T-helper 17 cell (primary cell): ENCODE measurements around the gene KCNMA1. TPM values are rescaled to one million over a fixed set of nuclear protein-coding genes. Genes with fewer than 3 reads are reported as not detected.

Source experiments
- ATAC-seq: fragments of 150-1000 bp; cut with Tn5 transposase; 2 replicates; pipeline ENCODE4 v1.10.0; 2021; ENCODE audit warnings: mild to moderate bottlenecking, moderate library complexity
- DNase-seq, 3 donors: peaks; one replicate each; pipeline versions ENCODE4 v3.0.0 to v3.0.0-alpha.2; 2020 to 2021
- H3K9me3 ChIP-seq: one replicate; pipeline ENCODE4 v1.7.0; 2013; ENCODE audit warnings: low read length, mild to moderate bottlenecking; ENCODE audit not compliant: control insufficient read depth, poor library complexity, severe bottlenecking
- H3K27ac Mint-ChIP-seq: one replicate; pipeline ENCODE4 v1.8.0; 2022; ENCODE audit warnings: mild to moderate bottlenecking, moderate library complexity, mixed read lengths
- H3K27me3 Mint-ChIP-seq: one replicate; pipeline ENCODE4 v1.8.0; 2022; ENCODE audit warnings: mixed read lengths
- H3K36me3 Mint-ChIP-seq: one replicate; pipeline ENCODE4 v1.8.0; 2022; ENCODE audit warnings: low read depth, mixed read lengths
- H3K4me1 Mint-ChIP-seq: one replicate; pipeline ENCODE4 v1.8.0; 2022; ENCODE audit warnings: mild to moderate bottlenecking, mixed read lengths
- H3K4me3 Mint-ChIP-seq: one replicate; pipeline ENCODE4 v1.8.0; 2022; ENCODE audit warnings: mild to moderate bottlenecking, moderate library complexity, mixed read lengths
- total RNA-seq, 4 donors: library from RNA in 2 of 4; stranded (reverse) in 2 of 4; gene quantifications; one replicate each; pipeline ENCODE4 v1.2.3 and lab custom pipeline; 2022 to 2026

The KCNMA1 gene
- total RNA-seq, 2 donors from 2014 or later, result 0.27 TPM; not detected in 1

GRCh38 chr10:77482072-77482471 is 155.5 kb downstream of the KCNMA1 start:
- no peaks in the 10 kb centered on the region for H3K4me1 Mint-ChIP-seq
- H3K27ac Mint-ChIP-seq, result no peak overlapping the region
- no peaks in the 10 kb centered on the region for H3K36me3 Mint-ChIP-seq
- H3K27me3 Mint-ChIP-seq, result peaks cover 7% of the 10 kb centered on the region
- no peak for DNase-seq
- H3K9me3 ChIP-seq, result no peaks in the 10 kb centered on the region
- no peak overlapping the region for H3K4me3 Mint-ChIP-seq
- no peak for ATAC-seq

- DNase-seq, result no peak
- H3K9me3 ChIP-seq, result no peaks in the 10 kb centered on the region
- no peak for ATAC-seq
- H3K4me1 Mint-ChIP-seq, result no peaks in the 10 kb centered on the region
- H3K36me3 Mint-ChIP-seq, result no peaks in the 10 kb centered on the region
- no peak overlapping the region for H3K27ac Mint-ChIP-seq
- peaks cover 7% of the 10 kb centered on the region for H3K27me3 Mint-ChIP-seq
- no peak overlapping the region for H3K4me3 Mint-ChIP-seq
Measured at GRCh38 chr10:77479586-77479985, 158.0 kb downstream of the KCNMA1 start.

GRCh38 chr10:77478962-77479359 is 158.6 kb downstream of the KCNMA1 start:
- Mint-ChIP-seq H3K27ac (no peak overlapping the region), H3K4me1 (no peaks in the 10 kb centered on the region), H3K36me3 (no peaks in the 10 kb centered on the region), H3K4me3 (no peak overlapping the region), H3K27me3 (peaks cover 7% of the 10 kb centered on the region)
- no peak for DNase-seq
- ATAC-seq, result no peak
- H3K9me3 ChIP-seq, result no peaks in the 10 kb centered on the region

GRCh38 chr10:77478247-77478961 is 159.2 kb downstream of the KCNMA1 start:
- no peaks in the 10 kb centered on the region for H3K4me1 Mint-ChIP-seq
- H3K4me3 Mint-ChIP-seq, result no peak overlapping the region
- no peak overlapping the region for H3K27ac Mint-ChIP-seq
- H3K9me3 ChIP-seq, result no peaks in the 10 kb centered on the region
- H3K36me3 Mint-ChIP-seq, result no peaks in the 10 kb centered on the region
- ATAC-seq (no peak), DNase-seq (no peak)
- peaks cover 7% of the 10 kb centered on the region for H3K27me3 Mint-ChIP-seq

- Mint-ChIP-seq H3K27me3 (peaks cover 7% of the 10 kb centered on the region), H3K27ac (no peak overlapping the region), H3K4me3 (no peak overlapping the region), H3K4me1 (no peaks in the 10 kb centered on the region), H3K36me3 (no peaks in the 10 kb centered on the region)
- no peaks in the 10 kb centered on the region for H3K9me3 ChIP-seq
- ATAC-seq (no peak), DNase-seq (no peak)
Measured at GRCh38 chr10:77475522-77475921, 162.1 kb downstream of the KCNMA1 start.

GRCh38 chr10:77474939-77475338 is 162.7 kb downstream of the KCNMA1 start:
- H3K9me3 ChIP-seq, result no peaks in the 10 kb centered on the region
- H3K4me1 Mint-ChIP-seq, result no peaks in the 10 kb centered on the region
- DNase-seq, result no peak
- peaks cover 3% of the 10 kb centered on the region for H3K27me3 Mint-ChIP-seq
- no peak overlapping the region for H3K4me3 Mint-ChIP-seq
- no peaks in the 10 kb centered on the region for H3K36me3 Mint-ChIP-seq
- no peak for ATAC-seq
- H3K27ac Mint-ChIP-seq, result no peak overlapping the region

- Mint-ChIP-seq H3K27ac (no peak overlapping the region), H3K36me3 (no peaks in the 10 kb centered on the region), H3K4me3 (no peak overlapping the region), H3K27me3 (no peaks in the 10 kb centered on the region), H3K4me1 (no peaks in the 10 kb centered on the region)
- no peaks in the 10 kb centered on the region for H3K9me3 ChIP-seq
- no peak for ATAC-seq
- no peak for DNase-seq
Measured at GRCh38 chr10:77474386-77474785, 163.2 kb downstream of the KCNMA1 start.

- DNase-seq, result no peak
- no peak overlapping the region for H3K27ac Mint-ChIP-seq
- no peaks in the 10 kb centered on the region for H3K4me1 Mint-ChIP-seq
- H3K36me3 Mint-ChIP-seq, result no peaks in the 10 kb centered on the region
- H3K4me3 Mint-ChIP-seq, result no peak overlapping the region
- no peaks in the 10 kb centered on the region for H3K27me3 Mint-ChIP-seq
- H3K9me3 ChIP-seq, result no peaks in the 10 kb centered on the region
- ATAC-seq, result no peak
Measured at GRCh38 chr10:77472146-77472545, 165.5 kb downstream of the KCNMA1 start.

GRCh38 chr10:77471069-77471536 is 166.5 kb downstream of the KCNMA1 start:
- no peaks in the 10 kb centered on the region for H3K27me3 Mint-ChIP-seq
- no peak overlapping the region for H3K27ac Mint-ChIP-seq
- H3K4me1 Mint-ChIP-seq, result no peaks in the 10 kb centered on the region
- H3K4me3 Mint-ChIP-seq, result no peak overlapping the region
- ATAC-seq (no peak), DNase-seq (no peak)
- no peaks in the 10 kb centered on the region for H3K36me3 Mint-ChIP-seq
- H3K9me3 ChIP-seq, result no peaks in the 10 kb centered on the region

- Mint-ChIP-seq H3K36me3 (no peaks in the 10 kb centered on the region), H3K4me3 (no peak overlapping the region), H3K4me1 (no peaks in the 10 kb centered on the region), H3K27me3 (peaks cover 8% of the 10 kb centered on the region), H3K27ac (no peak overlapping the region)
- H3K9me3 ChIP-seq, result no peaks in the 10 kb centered on the region
- ATAC-seq, result no peak
- no peak for DNase-seq
Measured at GRCh38 chr10:77467422-77467963, 170.1 kb downstream of the KCNMA1 start.

- Mint-ChIP-seq H3K4me3 (no peak overlapping the region), H3K27ac (no peak overlapping the region), H3K4me1 (no peaks in the 10 kb centered on the region), H3K36me3 (no peaks in the 10 kb centered on the region), H3K27me3 (peaks cover 19% of the 10 kb centered on the region)
- DNase-seq (no peak), ATAC-seq (no peak)
- no peaks in the 10 kb centered on the region for H3K9me3 ChIP-seq
Measured at GRCh38 chr10:77463967-77464745, 173.5 kb downstream of the KCNMA1 start.

- Mint-ChIP-seq H3K27ac (no peak overlapping the region), H3K27me3 (peaks cover 25% of the 10 kb centered on the region), H3K4me3 (no peak overlapping the region), H3K4me1 (no peaks in the 10 kb centered on the region), H3K36me3 (no peaks in the 10 kb centered on the region)
- ATAC-seq, result no peak
- no peaks in the 10 kb centered on the region for H3K9me3 ChIP-seq
- DNase-seq, result no peak
Measured at GRCh38 chr10:77463499-77463898, 174.1 kb downstream of the KCNMA1 start.

- ATAC-seq (no peak), DNase-seq (no peak)
- Mint-ChIP-seq H3K4me1 (no peaks in the 10 kb centered on the region), H3K27me3 (peaks cover 40% of the 10 kb centered on the region), H3K4me3 (no peak overlapping the region), H3K36me3 (no peaks in the 10 kb centered on the region), H3K27ac (no peak overlapping the region)
- no peaks in the 10 kb centered on the region for H3K9me3 ChIP-seq
Measured at GRCh38 chr10:77461636-77462296, 175.8 kb downstream of the KCNMA1 start.
